ENCODE measurements around the gene FAAP100. TPM values are rescaled to one million over a fixed set of nuclear protein-coding genes. Genes with fewer than 3 reads are reported as not detected.

The FAAP100 gene
- total RNA-seq, 4 donors from 2014 or later = 14.4 to 27.9 (median 15.6) TPM

DNA sequence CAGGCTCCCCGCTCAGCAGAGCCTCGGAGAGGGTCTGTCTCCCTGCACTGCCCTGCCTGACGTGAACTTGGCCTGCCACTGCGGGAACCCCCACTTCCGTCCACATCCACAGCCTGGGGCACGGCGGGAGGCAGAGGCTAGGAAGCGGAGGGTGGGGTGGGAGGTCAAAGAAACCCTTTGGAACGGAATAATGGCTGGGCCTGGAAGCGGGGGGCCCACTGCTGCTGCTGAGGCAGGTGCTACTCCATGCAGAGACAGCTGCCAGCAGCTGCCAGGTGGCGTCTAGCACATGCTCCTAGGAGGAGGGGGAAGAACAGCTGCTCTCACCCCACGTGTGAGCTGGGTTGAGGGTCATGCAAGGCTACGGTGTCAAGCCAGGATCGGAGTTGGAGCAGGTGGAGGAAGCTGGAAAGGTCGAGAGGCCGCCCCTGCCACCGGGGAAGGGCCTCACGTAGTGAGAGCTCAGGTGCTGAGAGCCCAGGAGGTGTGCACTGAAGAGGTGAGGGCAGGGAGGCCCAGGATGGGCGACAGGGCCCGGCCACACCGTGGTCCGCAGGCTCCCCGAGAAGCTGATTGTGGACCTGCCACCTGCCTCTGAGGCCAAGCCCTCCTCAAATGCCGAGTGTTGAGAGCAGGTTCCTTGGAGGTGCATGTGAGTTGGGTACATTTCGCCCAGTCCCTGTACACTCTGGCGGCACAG lies 14.1 kb downstream of the FAAP100 start:
- Histone ChIP-seq H3K4me3 (no peak overlapping the region), H3K27me3 (peaks cover 27 to 35% (median 28%) of the 10 kb centered on the region in 3 donors), H3K4me1 (peaks cover 10 to 14% of the 10 kb centered on the region in 2 donors), H3K27ac (no peak overlapping the region), H3K9me3 (no peaks in the 10 kb centered on the region), H3K36me3 (peaks cover 0 to 22% of the 10 kb centered on the region in 2 donors)
- intact Hi-C loops (cut with DNase I; ENCODE audit: low total_unique reads) (loop anchor here (1.0 to 5.0 kb wide), 2 partner anchors 51 to 284 kb away; no protein-coding TSS in a partner anchor), in situ Hi-C loops (cut with MboI; ENCODE audit: low sequenced_read_pairs in 4 of 4) (no loop called here)
- ATAC-seq (peak; percentile 68 to 77), DNase-seq (peak; percentile 59 to 77)
- TF ChIP-seq, protein P1, sequence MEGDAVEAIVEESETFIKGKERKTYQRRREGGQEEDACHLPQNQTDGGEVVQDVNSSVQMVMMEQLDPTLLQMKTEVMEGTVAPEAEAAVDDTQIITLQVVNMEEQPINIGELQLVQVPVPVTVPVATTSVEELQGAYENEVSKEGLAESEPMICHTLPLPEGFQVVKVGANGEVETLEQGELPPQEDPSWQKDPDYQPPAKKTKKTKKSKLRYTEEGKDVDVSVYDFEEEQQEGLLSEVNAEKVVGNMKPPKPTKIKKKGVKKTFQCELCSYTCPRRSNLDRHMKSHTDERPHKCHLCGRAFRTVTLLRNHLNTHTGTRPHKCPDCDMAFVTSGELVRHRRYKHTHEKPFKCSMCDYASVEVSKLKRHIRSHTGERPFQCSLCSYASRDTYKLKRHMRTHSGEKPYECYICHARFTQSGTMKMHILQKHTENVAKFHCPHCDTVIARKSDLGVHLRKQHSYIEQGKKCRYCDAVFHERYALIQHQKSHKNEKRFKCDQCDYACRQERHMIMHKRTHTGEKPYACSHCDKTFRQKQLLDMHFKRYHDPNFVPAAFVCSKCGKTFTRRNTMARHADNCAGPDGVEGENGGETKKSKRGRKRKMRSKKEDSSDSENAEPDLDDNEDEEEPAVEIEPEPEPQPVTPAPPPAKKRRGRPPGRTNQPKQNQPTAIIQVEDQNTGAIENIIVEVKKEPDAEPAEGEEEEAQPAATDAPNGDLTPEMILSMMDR (IDR thresholded peaks at IDR 0.05 in 4 of 5, conservative IDR thresholded peaks at IDR 0.05 in 1 of 5) = no peak
- TF ChIP-seq POLR2A (IDR thresholded peaks at IDR 0.05) = no peak

DNA sequence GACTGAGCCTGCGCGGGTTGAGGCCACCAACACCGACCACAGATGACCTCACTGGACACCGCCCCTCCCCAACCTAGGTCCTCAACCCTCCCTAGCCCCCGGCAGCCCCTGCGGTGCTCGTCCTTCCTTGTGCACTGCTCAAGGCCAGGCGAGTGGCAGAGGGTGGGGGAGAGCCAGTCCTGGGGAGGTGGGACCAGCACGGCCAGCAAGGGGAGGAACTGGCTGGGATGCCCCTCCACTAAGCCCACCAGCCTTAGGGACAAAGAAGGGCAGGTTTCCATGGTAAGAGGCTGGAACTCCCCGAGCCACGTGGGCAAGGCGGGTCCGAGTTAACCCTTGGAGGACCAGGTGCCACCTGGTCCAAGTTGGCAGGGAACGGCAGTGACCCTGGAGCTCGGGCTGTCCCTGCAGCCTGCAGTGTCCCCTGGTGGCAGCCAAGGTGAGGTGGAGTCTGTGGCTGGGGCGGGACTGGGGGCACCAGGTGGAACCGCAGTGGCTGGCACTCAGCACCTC lies 14.8 kb downstream of the FAAP100 start:
- no peak for TF ChIP-seq POLR2A (IDR thresholded peaks at IDR 0.05)
- TF ChIP-seq, protein P1 (IDR thresholded peaks at IDR 0.05 in 4 of 5, conservative IDR thresholded peaks at IDR 0.05 in 1 of 5) = peak; percentile 84 to 95 (median 92)
- no peak overlapping the region for H3K27ac ChIP-seq
- H3K4me1 ChIP-seq = peaks cover 10 to 14% of the 10 kb centered on the region in 2 donors
- no peak overlapping the region for H3K4me3 ChIP-seq
- no peaks in the 10 kb centered on the region for H3K9me3 ChIP-seq
- peak in 1 of 2 donors; percentile 43 for DNase-seq
- H3K36me3 ChIP-seq = peaks cover 0 to 16% of the 10 kb centered on the region in 2 donors
- peaks cover 27 to 35% (median 28%) of the 10 kb centered on the region in 3 donors for H3K27me3 ChIP-seq
- peak; percentile 42 to 72 for ATAC-seq
- in situ Hi-C loops (cut with MboI; ENCODE audit: low sequenced_read_pairs in 4 of 4) (no loop called here), intact Hi-C loops (cut with DNase I; ENCODE audit: low total_unique reads) (loop anchor here (1.0 to 5.0 kb wide), 2 partner anchors 50 to 283 kb away; no protein-coding TSS in a partner anchor)

DNA sequence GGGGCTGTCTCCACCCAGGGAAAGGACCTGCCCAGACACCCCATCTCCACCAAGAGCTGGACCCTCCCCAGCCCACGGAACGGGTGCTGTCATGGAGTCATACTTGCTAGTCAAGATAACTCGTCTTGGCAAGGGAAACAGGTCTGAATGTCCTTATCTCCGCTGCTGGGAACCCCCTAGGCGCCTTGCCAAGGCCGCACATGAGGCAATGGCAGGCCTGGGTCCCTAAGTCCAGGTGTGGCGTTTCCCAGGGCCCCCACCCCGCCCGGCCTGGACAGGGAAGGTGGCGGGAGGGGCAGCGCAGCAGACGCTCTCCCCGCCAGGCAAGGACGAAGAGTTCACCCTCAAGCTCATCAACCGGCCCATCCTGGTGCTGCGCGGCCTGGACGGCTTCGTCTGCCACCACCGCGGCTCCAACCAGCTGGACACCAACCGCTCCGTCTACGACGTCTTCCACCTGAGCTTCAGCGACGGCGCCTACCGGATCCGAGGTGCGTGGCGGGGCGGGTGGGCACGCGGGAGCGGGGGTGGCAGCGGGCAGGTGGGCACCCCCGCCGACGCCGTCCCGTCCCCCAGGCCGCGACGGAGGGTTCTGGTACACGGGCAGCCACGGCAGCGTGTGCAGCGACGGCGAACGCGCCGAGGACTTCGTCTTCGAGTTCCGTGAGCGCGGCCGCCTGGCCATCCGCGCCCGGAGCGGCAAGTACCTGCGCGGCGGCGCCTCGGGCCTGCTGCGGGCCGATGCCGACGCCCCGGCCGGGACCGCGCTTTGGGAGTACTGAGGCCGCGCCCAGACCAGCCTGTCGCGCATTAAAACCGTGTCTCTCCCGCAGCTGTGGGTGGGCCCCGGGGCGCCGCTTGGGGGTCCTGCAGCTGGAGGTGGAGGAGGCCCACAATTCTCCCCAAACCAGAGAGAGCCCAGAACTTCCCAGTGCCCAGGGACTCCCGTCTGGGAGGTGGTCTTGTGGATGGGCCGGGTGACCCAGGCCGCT lies 15.6 kb downstream of the FAAP100 start:
- no peak for DNase-seq
- Histone ChIP-seq H3K9me3 (no peaks in the 10 kb centered on the region), H3K27ac (no peak overlapping the region), H3K4me1 (peaks cover 10 to 14% of the 10 kb centered on the region in 2 donors), H3K27me3 (peaks cover 27 to 35% (median 28%) of the 10 kb centered on the region in 3 donors), H3K4me3 (no peak overlapping the region), H3K36me3 (peaks cover 0 to 15% of the 10 kb centered on the region in 2 donors)
- TF ChIP-seq POLR2A (IDR thresholded peaks at IDR 0.05) = no peak
- TF ChIP-seq, protein P1 (IDR thresholded peaks at IDR 0.05 in 4 of 5, conservative IDR thresholded peaks at IDR 0.05 in 1 of 5) = no peak
- ATAC-seq = no peak
- in situ Hi-C loops (cut with MboI; ENCODE audit: low sequenced_read_pairs in 4 of 4) (no loop called here), intact Hi-C loops (cut with DNase I; ENCODE audit: low total_unique reads) (loop anchor here (1.0 to 5.0 kb wide), 2 partner anchors 49 to 282 kb away; no protein-coding TSS in a partner anchor)

DNA sequence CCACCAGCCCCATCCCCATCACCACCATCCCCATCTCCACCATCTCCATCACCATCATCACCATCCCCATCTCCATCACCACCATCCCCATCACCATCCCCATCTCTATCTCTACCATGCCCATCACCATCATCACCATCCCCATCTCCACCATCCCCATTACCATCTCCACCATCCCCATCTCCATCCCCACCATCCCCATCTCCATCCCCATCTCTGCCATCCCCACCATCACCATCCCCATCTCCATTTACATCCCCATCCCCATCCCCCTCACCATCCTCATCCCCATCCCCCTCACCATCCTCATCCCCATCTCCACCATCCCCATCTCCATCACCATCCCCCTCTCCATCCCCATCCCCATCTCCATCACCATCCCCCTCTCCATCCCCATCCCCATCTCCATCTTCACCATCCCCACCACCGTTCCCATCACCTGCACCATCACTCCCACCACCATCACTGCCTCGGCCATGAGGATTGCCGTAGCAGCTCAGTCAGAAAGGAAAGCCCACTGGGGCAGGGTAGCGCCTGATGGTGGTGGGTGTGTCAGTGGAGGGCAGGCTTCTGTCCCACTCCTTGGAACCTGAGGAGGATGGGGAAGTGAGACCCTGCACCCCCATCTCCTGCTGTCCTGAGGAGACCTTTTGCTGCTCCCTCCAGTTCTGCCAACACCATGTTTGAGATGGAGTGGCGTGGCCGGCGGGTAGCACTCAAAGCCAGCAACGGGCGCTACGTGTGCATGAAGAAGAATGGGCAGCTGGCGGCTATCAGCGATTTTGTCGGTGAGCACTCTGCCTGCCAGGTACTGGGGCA lies 16.5 kb downstream of the FAAP100 start:
- Histone ChIP-seq H3K4me1 (peaks cover 10 to 14% of the 10 kb centered on the region in 2 donors), H3K4me3 (no peak overlapping the region), H3K27ac (no peak overlapping the region), H3K27me3 (peaks cover 27 to 35% (median 28%) of the 10 kb centered on the region in 3 donors), H3K9me3 (no peaks in the 10 kb centered on the region), H3K36me3 (peaks cover 0 to 11% of the 10 kb centered on the region in 2 donors)
- intact Hi-C loops (cut with DNase I; ENCODE audit: low total_unique reads) = loop anchor here (5.0 kb wide), 1 partner anchor 48 kb away; no protein-coding TSS in a partner anchor
- no peak for ATAC-seq
- in situ Hi-C loops (cut with MboI; ENCODE audit: low sequenced_read_pairs in 4 of 4) = no loop called here
- TF ChIP-seq, protein P1 (IDR thresholded peaks at IDR 0.05 in 4 of 5, conservative IDR thresholded peaks at IDR 0.05 in 1 of 5) = no peak
- no peak for TF ChIP-seq POLR2A (IDR thresholded peaks at IDR 0.05)
- DNase-seq = no peak
